GM12874 (cell line): ENCODE results near the gene NKTR.

Source experiments
- CTCF ChIP-seq: IDR thresholded peaks from 2 replicates; pipeline ENCODE4 v1.5.1; 2011; ENCODE audit warnings: low read depth, mild to moderate bottlenecking, control low read depth, low read length, moderate library complexity; ENCODE audit not compliant: insufficient read depth

Gene NKTR

DNA sequence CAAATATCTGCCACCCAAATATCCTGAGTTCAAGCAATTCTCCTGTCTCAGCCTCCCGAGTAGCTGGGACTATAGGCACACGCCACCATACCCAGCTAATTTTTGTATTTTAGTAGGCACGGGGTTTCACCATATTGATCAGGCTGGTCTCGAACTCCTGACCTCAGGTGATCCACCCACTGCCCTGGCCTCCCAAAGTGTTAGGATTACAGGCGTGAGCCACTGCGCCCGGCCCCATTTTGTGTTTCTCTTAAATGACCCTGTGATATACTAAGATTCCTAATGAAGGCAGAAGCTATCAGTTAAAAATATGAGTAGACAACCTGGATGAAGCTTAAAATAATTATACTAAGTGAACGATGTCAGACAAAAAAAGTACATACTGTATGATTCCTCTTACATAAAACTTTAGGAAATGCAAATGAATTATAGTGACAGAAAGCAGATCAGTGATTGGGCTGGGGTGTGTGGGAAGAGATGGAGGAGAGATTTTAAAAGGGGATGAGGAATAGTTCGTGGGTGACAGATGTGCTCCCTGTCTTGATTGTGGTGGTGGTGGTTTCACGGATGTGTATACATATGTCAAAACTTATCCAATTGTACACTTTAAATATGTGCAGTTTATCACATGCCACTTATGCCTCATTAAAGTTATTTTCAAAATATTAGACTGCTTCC lies 81.0 kb downstream of the NKTR start:
- no peak for TF ChIP-seq CTCF

DNA sequence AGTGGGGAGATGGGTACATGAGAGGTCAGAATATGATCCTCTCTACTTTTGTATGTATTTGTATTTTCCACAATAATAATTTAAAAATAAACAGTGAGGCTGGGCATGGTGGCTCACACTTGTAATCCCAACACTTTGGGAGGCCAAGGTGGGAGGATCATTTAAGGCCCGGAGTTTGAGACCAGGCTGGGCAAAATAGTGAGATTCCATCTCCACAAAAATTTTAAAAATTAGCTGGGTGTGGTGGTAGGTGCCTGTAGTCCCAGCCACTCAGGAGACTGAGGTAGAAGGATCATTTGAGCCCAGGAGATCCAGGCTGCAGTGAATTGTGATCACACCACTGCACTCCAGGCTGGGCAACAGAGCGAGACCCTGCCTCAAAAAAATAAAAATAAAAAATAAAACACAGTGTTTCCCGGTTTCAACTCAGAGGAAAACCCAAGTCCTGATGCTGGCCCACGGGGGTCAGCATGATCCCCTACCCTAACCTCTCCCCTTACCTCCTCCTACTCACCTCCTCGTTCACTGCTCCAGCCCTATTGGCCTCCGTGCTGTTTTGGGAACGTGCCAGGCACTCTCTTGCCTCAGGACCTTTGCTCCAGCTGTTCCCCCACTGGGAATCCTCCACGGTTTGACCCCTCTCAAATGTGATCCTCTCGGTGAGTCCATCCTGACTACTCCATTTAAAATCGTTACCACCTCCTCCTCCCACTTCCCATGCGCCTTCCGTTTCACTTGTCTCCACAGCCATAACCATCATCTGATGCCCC lies 82.0 kb downstream of the NKTR start:
- TF ChIP-seq CTCF = no peak

DNA sequence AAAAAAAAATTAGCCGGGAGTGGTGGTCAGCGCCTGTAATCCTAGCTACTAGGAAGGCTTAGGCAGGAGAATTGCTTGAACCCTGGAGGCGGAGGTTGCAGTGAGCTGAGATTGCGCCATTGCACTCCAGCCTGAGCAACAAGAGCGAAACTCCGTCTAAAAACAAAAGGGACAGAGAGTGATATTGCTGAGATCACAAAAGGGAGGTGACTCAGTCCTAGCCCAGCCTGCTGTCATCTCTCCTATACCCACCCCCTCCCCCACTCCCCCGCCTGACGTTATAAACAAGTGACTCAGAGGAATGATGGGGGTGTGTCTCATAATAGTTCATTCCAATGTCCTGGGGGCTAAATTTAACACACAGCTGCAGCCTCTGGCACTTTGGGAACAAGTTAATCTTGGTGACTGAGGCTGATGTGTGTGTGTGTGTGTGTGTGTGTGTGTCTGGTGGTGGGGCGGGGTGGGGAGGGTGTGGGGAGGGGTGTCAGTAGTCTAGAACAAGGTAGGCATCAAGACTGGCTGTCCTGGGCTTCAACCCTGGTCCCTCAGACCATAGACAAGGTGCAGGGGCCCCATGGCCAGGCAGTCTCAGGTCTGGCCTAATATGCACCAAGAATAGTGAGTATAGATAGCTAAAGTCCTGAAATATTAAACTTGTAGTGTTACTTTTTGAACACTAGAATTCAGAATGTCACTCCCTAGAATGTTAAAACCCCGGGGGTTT lies 83.6 kb downstream of the NKTR start:
- TF ChIP-seq CTCF = no peak

DNA sequence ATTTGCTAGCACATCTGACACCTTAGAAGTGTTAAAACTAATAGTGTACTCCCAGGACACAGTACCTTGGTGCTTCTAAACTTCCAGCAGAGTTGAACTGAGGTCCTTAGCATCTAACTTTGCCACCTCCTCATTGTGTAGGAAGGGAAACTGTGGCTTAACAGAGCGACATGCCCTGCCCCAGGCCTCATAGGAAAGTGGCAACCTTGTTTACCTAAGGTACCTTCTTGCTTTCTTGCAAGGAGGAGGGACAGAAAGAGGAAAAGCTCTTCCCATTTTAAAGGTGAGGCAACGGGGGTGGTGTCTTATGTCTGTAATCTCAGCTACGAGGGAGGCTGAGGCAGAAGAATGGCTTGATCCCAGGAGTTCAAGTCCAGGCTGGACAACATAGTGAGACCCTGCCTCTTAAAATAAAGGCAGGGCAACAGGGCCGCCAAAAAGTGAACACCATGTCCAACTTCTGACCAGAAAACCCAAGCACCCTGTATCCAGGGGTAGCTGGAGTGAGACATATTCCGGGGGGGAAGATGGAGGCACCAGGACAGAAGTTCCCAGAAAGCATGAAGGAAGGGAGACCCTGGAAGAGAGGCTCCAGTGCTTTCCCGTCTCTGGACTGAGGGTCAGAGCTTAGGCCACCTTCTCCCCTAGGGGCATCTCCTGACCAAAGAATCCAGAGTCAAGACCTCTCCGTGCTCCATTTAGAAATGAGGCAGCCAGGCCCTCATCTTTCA lies 84.3 kb downstream of the NKTR start:
- TF ChIP-seq CTCF = no peak

- TF ChIP-seq CTCF = no peak
Measured at GRCh38 chr3:42685363-42685881, 84.9 kb downstream of the NKTR start, which contains the start of gene KLHL40. Gene KLHL40, plus strand, starts transcription at chr3:42685537. Its CDS starts 82 bp downstream, at chr3:42685619.

GRCh38 chr3:42685891-42686820 lies 85.7 kb downstream of the NKTR start:
- TF ChIP-seq CTCF = no peak
